ENCODE data around the gene PTPN11. TPM values are rescaled to one million over a fixed set of nuclear protein-coding genes. Genes with fewer than 3 reads are reported as not detected.
"Not testable (repeated sequence)": the region's sequence is repeated elsewhere in the genome, so short reads cannot be mapped to it uniquely, and the experiment has no call there.

Gene PTPN11
- polyA plus RNA-seq, 2 of the 4 experiments (the other 2 are of a cell fraction) = 78.6 to 194 TPM

- no peaks in the 10 kb centered on the region for H3K9me3 ChIP-seq
- no peak for DNase-seq (ENCODE audit: low read depth in 1 of 2, low spot score in 1 of 2)
- no peak for FAIRE-seq
- WGBS (ENCODE audit: missing lambda C conversion rate) = 43% methylated on average over 4 of the region's 4 CpGs
- CTCF ChIA-PET = interaction anchor here (0.9 to 3.1 kb wide), 3 partner anchors 11 to 191 kb away, joined by 3 to 80 read pairs (median 31); no protein-coding TSS in a partner anchor
- no peak overlapping the region for H3K4me2 ChIP-seq
- H3K27ac ChIP-seq = no peak overlapping the region
- ATAC-seq = no peak
- no peaks in the 10 kb centered on the region for H3K4me1 ChIP-seq
- TF ChIP-seq FOSB (CRISPR knock-in tag; IDR thresholded peaks at IDR 0.05) (no peak), FOSL2 (IDR thresholded peaks at IDR 0.05) (no peak), FOSL2 (CRISPR knock-in tag; IDR thresholded peaks at IDR 0.05) (peak; percentile 26; the same call in 1 of the 2 replicates)
- POLR2A ChIA-PET = no interaction called here
- H3K4me3 ChIP-seq = no peak overlapping the region
Measured at GRCh38 chr12:112389228-112389627, 29.5 kb upstream of the PTPN11 start.

- H3K27ac ChIP-seq; ATAC-seq; DNase-seq (ENCODE audit: low read depth in 1 of 2, low spot score in 1 of 2); H3K4me1 ChIP-seq; POLR2A ChIA-PET; FAIRE-seq; H3K9me3 ChIP-seq; H3K4me2 ChIP-seq; H3K4me3 ChIP-seq: not testable (repeated sequence)
- CTCF ChIA-PET = interaction anchor here (0.6 to 0.9 kb wide), 2 partner anchors 12 to 190 kb away, joined by 3 read pairs; no protein-coding TSS in a partner anchor
- 26% methylated on average over 4 of the region's 4 CpGs for WGBS (ENCODE audit: missing lambda C conversion rate)
Measured at GRCh38 chr12:112389922-112390654, 28.7 kb upstream of the PTPN11 start.

- no peak for TF ChIP-seq EHF (CRISPR knock-in tag; IDR thresholded peaks at IDR 0.05)
- no peak for TF ChIP-seq CBX2 (IDR thresholded peaks at IDR 0.05; ENCODE audit: borderline replicate concordance, low read depth)
- TF ChIP-seq FOSB (CRISPR knock-in tag; IDR thresholded peaks at IDR 0.05) = no peak
- no peak for TF ChIP-seq MAX (IDR thresholded peaks at IDR 0.05)
- TF ChIP-seq MYC (IDR thresholded peaks at IDR 0.05; ENCODE audit: borderline replicate concordance, low read length) = no peak
- no peak for TF ChIP-seq EHMT2 (IDR thresholded peaks at IDR 0.05; ENCODE audit: low read depth)
- TF ChIP-seq KDM5A (IDR thresholded peaks at IDR 0.05) = no peak
- no peak for TF ChIP-seq RAD21 (conservative IDR thresholded peaks at IDR 0.05 in 1 of 2, IDR thresholded peaks at IDR 0.05 in 1 of 2)
- TF ChIP-seq KDM1A (IDR thresholded peaks at IDR 0.05; ENCODE audit: low read depth) = no peak
- TF ChIP-seq HOXA7 (CRISPR knock-in tag; IDR thresholded peaks at IDR 0.05) = no peak
- no peak for TF ChIP-seq FOXS1 (CRISPR knock-in tag; IDR thresholded peaks at IDR 0.05)
- TF ChIP-seq MAFK (IDR thresholded peaks at IDR 0.05; ENCODE audit: partially characterized antibody) = no peak
- TF ChIP-seq TP53 (CRISPR knock-in tag; IDR thresholded peaks at IDR 0.05) = no peak
- TF ChIP-seq USF2 (IDR thresholded peaks at IDR 0.05) = no peak
- TF ChIP-seq HMGXB4 (CRISPR knock-in tag; IDR thresholded peaks at IDR 0.05; ENCODE audit: borderline replicate concordance) = no peak
- TF ChIP-seq RCOR1 (IDR thresholded peaks at IDR 0.05; ENCODE audit: low read depth, low read length) = no peak
- no peak for TF ChIP-seq JUN (IDR thresholded peaks at IDR 0.05)
- no peak for TF ChIP-seq PHF8 (IDR thresholded peaks at IDR 0.05; ENCODE audit: borderline replicate concordance, low read depth)
- ATAC-seq (no peak), DNase-seq (ENCODE audit: low read depth in 1 of 2, low spot score in 1 of 2) (no peak), FAIRE-seq (no peak)
- POLR2A ChIA-PET = no interaction called here
- WGBS (ENCODE audit: missing lambda C conversion rate) = 58% methylated on average over 1 of the region's 1 CpG
- Histone ChIP-seq H3K27ac (no peak overlapping the region), H3K4me3 (no peak overlapping the region), H3K4me2 (no peak overlapping the region), H3K9me3 (no peaks in the 10 kb centered on the region), H3K4me1 (no peaks in the 10 kb centered on the region)
- CTCF ChIA-PET = interaction anchor here (2.9 kb wide), 1 partner anchor 195 kb away, joined by 13 read pairs; no protein-coding TSS in a partner anchor
Measured at GRCh38 chr12:112393328-112393727, 25.4 kb upstream of the PTPN11 start.
